LHCN-M2 (cell line): ENCODE data around the gene GALNTL6. TPM values are rescaled to one million over a fixed set of nuclear protein-coding genes. Genes with fewer than 3 reads are reported as not detected.
"Not testable (repeated sequence)": the region's sequence is repeated elsewhere in the genome, so short reads cannot be mapped to it uniquely, and the experiment has no call there.

ENCODE experiments used
- DNase-seq: peaks from one replicate; pipeline ENCODE4 v3.0.0-alpha.2; 2012; ENCODE audit warnings: low read depth
- total RNA-seq: library from RNA; depleted of rRNA; stranded (reverse); fragments of >200 nt; gene quantifications from 2 replicates; pipeline ENCODE4 v1.2.3, GENCODE V29; 2014

GALNTL6 gene
- total RNA-seq, 1 experiment from 2014 or later, result 0.06 TPM

GRCh38 chr4:172865103-172865502, 1051.9 kb downstream of the GALNTL6 start:
- DNase-seq, result no peak

GRCh38 chr4:172865531-172866127, 1052.4 kb downstream of the GALNTL6 start:
- no peak for DNase-seq

- no peak for DNase-seq
Measured at GRCh38 chr4:172866421-172866820, 1053.2 kb downstream of the GALNTL6 start.

GRCh38 chr4:172867835-172868234, 1054.6 kb downstream of the GALNTL6 start:
- no peak for DNase-seq

- DNase-seq, result no peak
Measured at GRCh38 chr4:172868271-172868670, 1055.1 kb downstream of the GALNTL6 start.

- no peak for DNase-seq
Measured at GRCh38 chr4:172869621-172870268, 1056.5 kb downstream of the GALNTL6 start.

- DNase-seq, result peak; percentile 15
Measured at GRCh38 chr4:172871381-172871780, 1058.2 kb downstream of the GALNTL6 start.

- no peak for DNase-seq
Measured at GRCh38 chr4:172874944-172875343, 1061.7 kb downstream of the GALNTL6 start.

- no peak for DNase-seq
Measured at GRCh38 chr4:172876394-172876793, 1063.2 kb downstream of the GALNTL6 start.

- no peak for DNase-seq
Measured at GRCh38 chr4:172881645-172882044, 1068.4 kb downstream of the GALNTL6 start.

- DNase-seq, result not testable (repeated sequence)
Measured at GRCh38 chr4:172887358-172887757, 1074.2 kb downstream of the GALNTL6 start.

- DNase-seq, result no peak
Measured at GRCh38 chr4:172887959-172888358, 1074.8 kb downstream of the GALNTL6 start.

- DNase-seq, result peak; percentile 28
Measured at GRCh38 chr4:172892300-172892699, 1079.1 kb downstream of the GALNTL6 start.

GRCh38 chr4:172895699-172896098, 1082.5 kb downstream of the GALNTL6 start:
- no peak for DNase-seq

- no peak for DNase-seq
Measured at GRCh38 chr4:172897046-172897445, 1083.8 kb downstream of the GALNTL6 start.

GRCh38 chr4:172898715-172899114, 1085.5 kb downstream of the GALNTL6 start:
- DNase-seq, result no peak

- DNase-seq, result no peak
Measured at GRCh38 chr4:172899861-172900260, 1086.7 kb downstream of the GALNTL6 start.

- DNase-seq, result peak; percentile 1
Measured at GRCh38 chr4:172900900-172901299, 1087.7 kb downstream of the GALNTL6 start.

GRCh38 chr4:172912468-172912867, 1099.3 kb downstream of the GALNTL6 start:
- DNase-seq, result not testable (repeated sequence)

GRCh38 chr4:172917403-172917802, 1104.2 kb downstream of the GALNTL6 start:
- not testable (repeated sequence) for DNase-seq

- no peak for DNase-seq
Measured at GRCh38 chr4:172919269-172919668, 1106.1 kb downstream of the GALNTL6 start.

- no peak for DNase-seq
Measured at GRCh38 chr4:172927096-172927814, 1114.1 kb downstream of the GALNTL6 start.

GRCh38 chr4:172928347-172928746, 1115.1 kb downstream of the GALNTL6 start:
- peak; percentile 6 for DNase-seq
